HL-60 (cell line): Measurements from ENCODE around the gene CITED4.

ENCODE experiments used
- DNase-seq, 2 experiments: peaks; one replicate each; pipeline ENCODE4 v3.0.0-alpha.2; 2010 to 2020; ENCODE audit warnings: low read depth in 1 of 2, low spot score in 1 of 2
- H3K27ac ChIP-seq: fragments of 250-450 bp; sonication (Bioruptor Pico); replicated peaks from 2 replicates; pipeline ENCODE4 v1.5.1; 2020; ENCODE audit warnings: mild to moderate bottlenecking, moderate library complexity
- H3K27me3 ChIP-seq: fragments of 250-450 bp; sonication (Bioruptor Pico); 2 replicates; pipeline ENCODE4 v1.5.1; 2021; ENCODE audit warnings: mild to moderate bottlenecking, moderate library complexity; ENCODE audit not compliant: insufficient read depth, poor library complexity, severe bottlenecking
- H3K4me3 ChIP-seq: replicated peaks from 2 replicates; pipeline ENCODE4 v1.5.1; 2011; ENCODE audit warnings: mild to moderate bottlenecking, control low read depth, low read length; ENCODE audit not compliant: insufficient read depth
- CTCF ChIP-seq: IDR thresholded peaks from one replicate; pipeline ENCODE4 v1.5.1; 2011; ENCODE audit warnings: low read length, control low read depth, inconsistent platforms; ENCODE audit not compliant: insufficient read depth
- GABPA ChIP-seq: IDR thresholded peaks from 2 replicates; pipeline ENCODE4 v1.6.1; 2012; ENCODE audit warnings: low read depth
- POLR2AphosphoS5 ChIP-seq: IDR thresholded peaks from 2 replicates; pipeline ENCODE4 v1.6.1; 2012; ENCODE audit warnings: low read depth
- SPI1 ChIP-seq: IDR thresholded peaks from 2 replicates; pipeline ENCODE4 v1.6.1; 2012; ENCODE audit warnings: low read depth, mild to moderate bottlenecking, borderline replicate concordance
- TF ChIP-seq, protein P1 (sequence below): IDR thresholded peaks from 2 replicates; pipeline ENCODE4 v1.6.1; 2012; ENCODE audit warnings: low read depth; ENCODE audit not compliant: insufficient replicate concordance

CITED4 gene

GRCh38 chr1:40819101-40819500, 43.1 kb downstream of the CITED4 start:
- H3K4me3 ChIP-seq = no peak overlapping the region
- TF ChIP-seq SPI1 (no peak), GABPA (no peak), CTCF (no peak), POLR2AphosphoS5 (no peak)
- TF ChIP-seq, protein P1, sequence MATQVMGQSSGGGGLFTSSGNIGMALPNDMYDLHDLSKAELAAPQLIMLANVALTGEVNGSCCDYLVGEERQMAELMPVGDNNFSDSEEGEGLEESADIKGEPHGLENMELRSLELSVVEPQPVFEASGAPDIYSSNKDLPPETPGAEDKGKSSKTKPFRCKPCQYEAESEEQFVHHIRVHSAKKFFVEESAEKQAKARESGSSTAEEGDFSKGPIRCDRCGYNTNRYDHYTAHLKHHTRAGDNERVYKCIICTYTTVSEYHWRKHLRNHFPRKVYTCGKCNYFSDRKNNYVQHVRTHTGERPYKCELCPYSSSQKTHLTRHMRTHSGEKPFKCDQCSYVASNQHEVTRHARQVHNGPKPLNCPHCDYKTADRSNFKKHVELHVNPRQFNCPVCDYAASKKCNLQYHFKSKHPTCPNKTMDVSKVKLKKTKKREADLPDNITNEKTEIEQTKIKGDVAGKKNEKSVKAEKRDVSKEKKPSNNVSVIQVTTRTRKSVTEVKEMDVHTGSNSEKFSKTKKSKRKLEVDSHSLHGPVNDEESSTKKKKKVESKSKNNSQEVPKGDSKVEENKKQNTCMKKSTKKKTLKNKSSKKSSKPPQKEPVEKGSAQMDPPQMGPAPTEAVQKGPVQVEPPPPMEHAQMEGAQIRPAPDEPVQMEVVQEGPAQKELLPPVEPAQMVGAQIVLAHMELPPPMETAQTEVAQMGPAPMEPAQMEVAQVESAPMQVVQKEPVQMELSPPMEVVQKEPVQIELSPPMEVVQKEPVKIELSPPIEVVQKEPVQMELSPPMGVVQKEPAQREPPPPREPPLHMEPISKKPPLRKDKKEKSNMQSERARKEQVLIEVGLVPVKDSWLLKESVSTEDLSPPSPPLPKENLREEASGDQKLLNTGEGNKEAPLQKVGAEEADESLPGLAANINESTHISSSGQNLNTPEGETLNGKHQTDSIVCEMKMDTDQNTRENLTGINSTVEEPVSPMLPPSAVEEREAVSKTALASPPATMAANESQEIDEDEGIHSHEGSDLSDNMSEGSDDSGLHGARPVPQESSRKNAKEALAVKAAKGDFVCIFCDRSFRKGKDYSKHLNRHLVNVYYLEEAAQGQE = no peak

GRCh38 chr1:40818264-40818961, 43.8 kb downstream of the CITED4 start:
- no peak for DNase-seq
- no peak for TF ChIP-seq SPI1
- TF ChIP-seq GABPA = no peak
- TF ChIP-seq, protein P1 = no peak
- TF ChIP-seq POLR2AphosphoS5 = no peak
- no peak for TF ChIP-seq CTCF
- no peak overlapping the region for H3K4me3 ChIP-seq
- H3K27me3 ChIP-seq = no peaks in the 10 kb centered on the region
- H3K27ac ChIP-seq = no peak overlapping the region

More at GRCh38 chr1:40819101-40819500, 43.1 kb downstream of the CITED4 start:
- Histone ChIP-seq H3K27ac (no peak overlapping the region), H3K27me3 (no peaks in the 10 kb centered on the region)
- no peak for DNase-seq

DNA sequence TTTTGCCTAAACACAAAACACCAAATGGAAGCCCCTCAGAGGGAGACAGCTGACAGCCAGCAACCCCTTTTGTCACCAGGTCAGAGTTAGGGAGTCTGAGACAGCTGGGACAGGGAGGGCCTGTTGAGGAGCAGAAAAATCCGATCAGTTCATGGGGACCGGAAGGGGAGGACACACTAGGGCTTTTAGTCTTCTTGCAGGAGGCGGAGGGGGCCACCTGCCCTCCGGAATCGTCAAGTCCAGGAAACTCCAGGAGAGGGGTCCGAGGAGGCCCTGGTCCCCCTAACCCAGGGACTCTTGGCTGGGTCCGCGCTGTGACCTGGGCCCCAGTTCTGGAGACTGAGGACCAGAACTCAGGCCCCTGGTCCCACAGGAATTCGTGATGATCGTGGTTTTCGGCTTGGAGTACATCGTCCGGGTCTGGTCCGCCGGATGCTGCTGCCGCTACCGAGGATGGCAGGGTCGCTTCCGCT, 44.3 kb downstream of the CITED4 start:
- no peak overlapping the region for H3K27ac ChIP-seq
- no peaks in the 10 kb centered on the region for H3K27me3 ChIP-seq
- no peak for DNase-seq
- no peak overlapping the region for H3K4me3 ChIP-seq
- TF ChIP-seq SPI1 (no peak), GABPA (no peak), CTCF (no peak), POLR2AphosphoS5 (no peak)
- TF ChIP-seq, protein P1 = no peak
